ENCODE results near the gene ITGB4.
"Not testable (repeated sequence)": the region's sequence is repeated elsewhere in the genome, so short reads cannot be mapped to it uniquely, and the experiment has no call there.

The ITGB4 gene

DNA sequence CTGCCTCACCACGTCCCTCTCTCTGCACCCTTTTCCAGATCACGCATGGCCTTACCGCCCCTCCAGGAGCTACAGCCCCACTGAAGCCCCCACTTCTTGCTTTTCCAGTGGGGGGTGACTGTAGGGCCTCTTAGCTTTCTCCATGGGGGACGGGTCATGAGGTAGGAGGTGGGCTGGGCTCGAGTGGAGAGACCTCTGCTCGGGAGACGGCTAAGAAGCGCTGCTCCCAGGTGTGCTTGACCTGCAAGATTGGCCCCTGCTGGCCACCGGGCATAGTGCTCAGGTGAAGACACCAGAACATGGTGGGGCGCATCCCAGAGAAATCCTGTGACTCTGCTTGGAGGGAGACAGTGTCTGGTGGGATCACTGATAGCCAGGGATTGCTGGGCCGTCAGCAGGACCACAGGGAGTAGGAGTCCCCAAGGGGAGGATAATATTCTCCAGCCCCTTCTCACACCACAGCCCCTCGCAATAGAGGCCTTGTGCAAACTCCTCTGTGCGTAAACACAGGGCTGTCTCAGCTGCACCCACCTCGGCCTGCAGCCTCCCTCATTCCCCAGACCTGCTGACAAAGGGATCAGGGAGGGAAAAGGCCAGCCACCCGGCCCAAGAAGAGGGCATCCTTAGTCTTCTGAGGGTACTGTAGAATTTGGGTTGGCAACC lies 52.7 kb downstream of the ITGB4 start:
- DNase-seq = no peak

DNA sequence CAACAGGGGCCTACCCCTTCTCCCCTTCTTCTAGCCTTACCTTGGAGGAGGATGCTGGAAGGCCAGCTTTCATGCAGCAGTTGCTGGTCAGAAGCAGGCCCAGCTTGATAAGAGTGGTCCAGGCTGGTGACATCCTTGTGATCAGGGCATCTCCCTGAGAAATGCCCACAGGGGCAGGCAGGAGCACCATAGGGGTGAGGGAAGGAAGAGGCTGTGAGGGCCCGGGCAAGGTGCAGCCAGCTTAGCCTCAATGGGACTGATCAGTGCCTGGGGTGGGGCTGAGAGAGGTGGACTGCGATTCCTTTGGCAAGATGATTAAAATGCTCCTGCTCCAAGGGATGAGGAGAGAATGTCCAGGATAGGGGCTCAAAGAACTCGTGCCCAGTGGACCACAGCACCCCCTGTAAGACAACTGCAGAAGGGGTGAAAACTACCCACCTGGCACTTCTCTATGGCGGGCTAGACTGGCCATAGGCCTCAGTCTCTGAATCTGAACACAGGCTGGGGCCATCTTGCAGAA lies 53.3 kb downstream of the ITGB4 start:
- no peak for DNase-seq

DNA sequence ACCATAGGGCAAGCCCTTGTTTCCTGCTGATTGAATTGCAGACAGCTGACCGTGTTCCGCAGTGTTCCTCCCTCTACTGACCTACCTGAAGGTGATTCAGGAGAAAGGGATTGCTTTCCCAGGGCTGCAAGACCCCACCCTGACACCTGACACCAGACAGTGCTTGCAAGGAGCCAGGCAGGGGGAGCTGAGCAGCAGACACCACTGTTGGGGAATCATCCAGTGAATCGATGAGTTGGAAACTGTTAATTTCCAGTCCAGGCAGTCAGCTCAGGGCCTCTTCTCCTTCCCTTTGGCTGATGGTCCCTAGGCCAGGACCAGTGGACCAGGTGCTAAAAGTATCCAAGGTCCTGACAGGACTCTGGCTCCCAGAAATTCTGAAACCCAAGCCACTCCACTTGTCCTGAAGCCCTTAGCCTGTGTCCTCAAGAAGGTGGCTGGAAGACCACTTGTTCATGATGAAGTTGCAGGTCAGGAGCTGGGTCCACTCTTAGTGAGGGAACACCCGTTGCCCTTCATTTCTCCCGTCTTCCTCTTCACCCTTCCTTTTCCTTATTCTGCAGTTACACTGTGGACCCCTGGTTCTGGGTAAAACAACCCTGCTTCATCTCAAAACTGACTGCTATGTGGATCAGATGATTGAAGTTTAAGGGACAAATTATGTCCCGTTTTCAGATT lies 53.9 kb downstream of the ITGB4 start:
- DNase-seq = no peak

DNA sequence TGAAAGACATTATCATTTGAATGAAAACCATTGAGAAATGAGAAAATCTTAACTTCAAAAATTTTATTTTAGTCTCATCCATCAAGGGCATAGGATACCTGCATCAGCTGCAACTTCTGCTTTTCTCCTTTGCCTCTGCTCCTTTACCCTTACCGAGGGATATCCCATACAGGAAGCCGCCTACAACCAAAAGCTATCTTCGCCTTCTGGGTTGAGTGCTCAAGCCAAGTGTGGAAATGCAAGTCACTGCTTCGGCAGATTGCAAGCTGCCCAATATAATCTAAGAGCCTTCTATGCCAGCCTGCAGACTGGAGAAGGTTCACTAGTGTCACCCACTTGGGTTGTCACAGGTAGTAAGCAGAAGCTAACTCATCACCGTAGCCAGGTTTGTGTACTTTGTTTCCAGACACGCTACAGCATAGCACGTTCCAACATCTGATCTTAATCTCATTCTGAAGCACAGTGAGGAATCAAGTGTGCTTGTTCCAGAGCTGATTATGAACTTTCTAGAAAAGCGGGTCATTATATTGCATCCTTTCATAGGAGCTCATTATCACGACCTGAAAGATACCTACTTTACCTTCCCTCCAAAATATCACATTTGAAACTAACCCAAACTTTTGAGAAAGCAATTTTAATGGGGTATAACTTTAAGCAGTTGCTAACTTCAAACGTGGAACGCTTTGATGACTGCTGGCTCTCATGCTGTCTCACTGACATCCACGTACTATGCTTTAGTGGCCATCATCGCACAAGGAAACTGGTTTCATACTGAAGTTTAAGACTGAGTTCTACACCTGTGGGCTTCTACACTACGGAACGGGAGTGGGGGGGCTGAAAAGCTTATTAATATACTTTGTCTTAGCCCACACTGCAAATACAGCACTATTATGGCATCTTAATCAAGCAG lies 55.4 kb downstream of the ITGB4 start:
- no peak for DNase-seq

DNA sequence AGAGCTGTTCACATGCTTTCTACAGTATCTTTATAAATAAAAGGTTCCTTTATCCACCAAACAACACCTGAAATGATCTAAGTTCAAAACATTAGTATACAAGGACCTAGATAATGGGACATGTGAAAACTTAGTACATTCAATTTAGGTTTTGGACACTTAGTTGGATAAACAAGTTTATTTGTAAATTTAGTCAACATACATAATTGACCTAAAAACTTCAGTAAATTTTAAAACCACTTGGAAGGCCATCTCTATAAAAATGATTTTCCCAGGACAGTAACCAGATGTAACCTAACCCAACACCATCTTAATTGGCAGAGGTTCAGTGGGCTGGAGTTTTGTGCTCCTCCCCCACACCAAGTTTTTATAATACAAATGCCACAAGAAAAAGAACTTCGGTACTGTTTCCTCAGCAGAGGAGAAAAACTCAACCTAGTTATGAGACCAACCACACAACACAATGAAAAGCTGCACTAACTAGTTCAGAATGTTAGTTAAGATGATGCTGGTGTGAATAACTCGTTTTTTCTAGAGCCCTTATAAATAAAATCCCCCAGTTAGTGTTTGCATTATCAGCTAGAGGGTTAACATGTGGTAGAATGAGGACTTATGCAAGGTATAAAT lies 56.1 kb downstream of the ITGB4 start:
- no peak for DNase-seq

DNA sequence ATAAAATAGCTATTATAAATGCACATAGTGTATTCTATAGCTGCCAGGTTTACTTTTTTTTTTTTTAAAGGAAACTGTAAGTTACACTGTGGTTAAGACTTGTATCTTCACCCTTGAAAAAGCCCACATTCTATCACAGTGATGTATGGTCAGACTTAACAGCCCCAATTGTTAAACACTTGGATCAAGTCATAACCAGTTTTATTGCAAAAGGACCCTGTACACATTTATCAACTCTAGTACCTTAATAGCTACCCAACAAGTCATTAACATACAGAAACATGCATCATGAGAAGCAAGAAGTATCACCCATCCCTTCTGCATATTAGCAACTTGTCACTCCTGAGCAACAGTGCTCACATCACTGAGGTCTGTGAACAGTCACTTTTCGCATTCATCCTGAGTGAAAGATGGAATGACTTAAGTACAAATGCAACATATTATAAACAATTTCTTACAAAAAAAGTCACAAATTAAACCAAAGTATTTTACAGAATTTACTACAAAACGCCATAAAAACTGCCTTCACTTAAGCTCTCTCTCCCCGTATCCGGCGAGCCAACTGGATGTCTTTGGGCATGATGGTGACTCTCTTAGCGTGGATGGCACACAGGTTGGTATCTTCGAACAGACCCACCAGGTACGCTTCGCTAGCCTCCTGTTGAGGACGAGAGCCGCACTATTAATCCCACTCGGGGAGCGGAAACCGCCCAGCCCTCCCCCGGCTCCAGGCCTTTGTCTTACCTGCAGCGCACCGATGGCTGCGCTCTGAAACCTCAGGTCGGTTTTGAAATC lies 57.0 kb downstream of the ITGB4 start:
- not testable (repeated sequence) for DNase-seq

DNA sequence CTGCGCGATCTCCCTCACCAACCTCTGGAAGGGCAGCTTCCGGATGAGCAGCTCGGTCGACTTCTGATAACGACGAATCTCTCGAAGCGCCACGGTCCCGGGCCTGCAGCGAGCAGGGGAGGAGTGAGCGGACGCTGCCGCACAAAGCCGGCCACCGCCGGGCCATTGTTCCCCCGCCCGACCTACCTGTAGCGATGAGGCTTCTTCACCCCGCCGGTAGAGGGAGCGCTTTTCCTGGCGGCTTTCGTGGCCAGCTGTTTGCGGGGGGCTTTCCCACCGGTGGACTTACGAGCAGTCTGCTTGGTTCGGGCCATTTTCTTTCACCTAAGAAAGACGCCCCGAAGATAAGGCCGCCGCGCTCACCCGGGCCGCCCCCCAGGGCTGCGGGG lies 57.6 kb downstream of the ITGB4 start:
- no peak for DNase-seq

DNA sequence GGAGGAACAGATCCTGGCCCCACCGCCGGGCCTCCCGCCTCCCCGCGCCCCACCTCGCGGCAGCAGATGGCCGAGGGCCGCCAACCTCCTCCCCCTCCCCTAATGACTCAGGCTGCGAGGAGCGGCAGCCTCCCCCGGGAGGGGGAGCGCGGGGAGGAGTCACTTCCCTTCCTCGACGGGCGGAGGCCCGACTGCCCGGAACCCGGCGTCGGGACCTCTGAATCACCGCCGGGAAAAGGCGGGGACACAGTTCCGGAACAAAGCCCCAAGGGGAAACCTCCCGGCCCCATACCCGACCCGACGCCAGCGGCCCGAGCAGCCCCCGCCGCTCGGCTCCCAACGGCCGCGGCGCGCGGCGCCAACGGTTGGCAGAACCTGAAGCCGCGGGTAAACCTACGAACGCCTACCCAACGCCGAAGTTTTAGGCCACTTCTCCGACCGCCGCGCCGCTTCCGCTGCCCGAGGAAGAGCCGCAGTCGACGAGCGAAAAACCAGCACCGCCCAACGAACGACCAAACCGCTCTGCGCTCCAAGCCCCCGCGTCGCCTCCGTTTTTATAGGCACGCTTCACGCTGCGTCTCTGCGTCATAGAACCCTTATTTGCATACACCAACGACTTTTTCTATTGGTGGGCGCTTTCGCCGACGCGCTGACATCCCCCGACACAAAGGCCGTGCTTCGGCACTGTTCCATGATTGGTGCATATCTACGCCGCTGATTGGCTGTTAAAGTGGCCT lies 58.2 kb downstream of the ITGB4 start:
- peak; percentile 83 for DNase-seq

DNA sequence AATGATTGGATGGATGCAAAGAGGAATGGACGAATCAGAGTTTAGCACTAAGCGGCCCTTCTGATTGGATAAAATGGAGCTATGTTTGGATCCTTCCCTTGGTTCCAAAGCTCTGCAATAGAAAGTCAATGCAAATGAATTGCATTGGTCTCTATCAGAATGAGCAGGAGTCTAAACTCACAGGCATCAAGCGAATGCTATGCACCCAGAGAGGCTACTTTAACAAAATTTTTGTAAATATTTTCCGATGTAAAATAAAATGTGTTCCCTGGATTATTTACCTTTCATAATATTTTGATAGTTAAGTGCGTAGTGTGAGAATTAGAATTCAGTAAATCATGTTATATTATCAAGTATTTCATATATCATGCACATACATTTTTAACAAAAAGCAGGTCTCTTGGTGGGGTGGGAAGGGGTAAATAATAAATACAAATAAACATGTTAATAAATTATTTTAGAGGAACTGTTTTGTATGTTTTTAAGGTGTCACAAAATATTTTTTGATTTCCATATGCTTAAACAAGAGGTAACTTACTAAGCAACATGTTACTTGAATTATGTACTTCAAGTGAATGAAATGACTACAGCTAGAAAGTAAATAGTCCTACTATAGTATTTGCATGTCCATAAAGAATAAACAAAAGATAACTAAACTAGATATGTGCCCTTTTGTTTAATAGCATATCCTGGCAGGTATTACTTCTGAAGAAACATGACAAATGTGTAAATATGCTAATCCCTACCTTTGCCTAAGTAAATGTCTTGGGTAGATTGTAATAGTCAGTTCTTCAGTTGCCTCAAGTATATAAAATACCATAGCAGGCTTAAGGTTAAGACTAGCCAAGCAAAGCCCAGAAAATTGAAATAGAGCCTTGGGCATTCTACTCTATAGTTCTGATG lies 59.0 kb downstream of the ITGB4 start:
- DNase-seq = no peak

DNA sequence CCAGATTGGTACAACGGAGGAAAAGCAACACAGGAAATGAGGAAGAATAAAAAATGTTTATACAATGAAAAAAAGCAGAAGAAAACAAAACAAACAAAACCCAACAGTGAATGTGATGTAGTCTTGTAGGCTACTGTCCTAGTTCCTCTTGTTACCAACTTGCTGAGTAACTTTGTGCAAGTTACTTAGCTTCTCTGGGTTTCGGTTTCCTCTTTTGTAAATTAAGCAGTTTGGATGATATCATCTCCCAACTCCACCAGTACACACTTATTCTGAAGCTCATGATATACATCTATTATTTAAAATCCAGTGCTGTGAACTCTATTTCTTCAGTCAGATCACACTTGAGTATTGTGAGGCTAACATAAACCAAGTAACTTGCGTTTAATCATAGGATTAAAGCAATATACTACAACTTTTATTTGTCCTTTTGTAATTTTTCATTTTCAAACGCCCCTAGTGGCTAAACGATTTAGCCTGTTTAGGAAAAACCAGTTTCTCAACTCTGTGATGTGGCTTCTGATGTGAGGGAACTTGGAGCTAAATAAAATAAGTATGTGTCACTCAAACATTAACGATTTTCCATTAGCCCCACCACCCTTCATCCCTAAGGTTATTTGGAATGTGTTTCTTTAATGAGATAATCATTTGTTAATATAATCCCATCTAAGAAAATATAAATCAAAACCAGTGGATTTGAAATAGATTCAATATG lies 62.0 kb downstream of the ITGB4 start:
- DNase-seq = no peak

DNA sequence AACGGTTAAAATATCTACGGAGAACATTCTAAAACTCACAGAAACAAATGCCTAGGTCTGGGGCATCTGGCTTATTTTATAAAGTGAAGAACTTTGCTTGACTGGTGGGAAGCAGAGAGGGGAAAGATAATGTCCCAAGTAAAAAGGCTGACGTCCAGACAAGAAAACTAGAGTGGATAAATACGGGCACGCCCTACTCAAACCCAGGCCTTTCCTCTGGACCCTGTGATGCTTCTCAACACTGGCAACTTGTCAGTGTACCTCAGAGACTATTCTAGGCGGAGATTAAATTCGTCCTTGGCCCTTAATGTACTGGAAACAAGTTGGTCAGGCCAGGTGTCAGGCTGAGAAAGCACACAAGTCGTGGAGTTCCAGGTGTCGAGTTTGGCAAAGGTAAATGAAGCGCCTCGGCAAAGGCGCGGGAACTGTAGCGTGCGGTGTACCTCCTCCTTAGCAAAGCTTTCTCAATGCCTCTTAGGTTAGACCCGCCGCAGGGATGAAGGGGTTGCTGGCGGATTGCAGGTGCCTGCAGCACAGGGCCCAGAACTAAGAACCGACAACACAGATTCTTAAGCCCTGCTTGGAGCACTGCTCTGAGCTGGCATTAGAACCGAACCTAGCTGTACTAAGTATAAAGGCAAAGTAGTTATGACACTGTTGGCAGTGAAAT lies 62.7 kb downstream of the ITGB4 start:
- DNase-seq = no peak

DNA sequence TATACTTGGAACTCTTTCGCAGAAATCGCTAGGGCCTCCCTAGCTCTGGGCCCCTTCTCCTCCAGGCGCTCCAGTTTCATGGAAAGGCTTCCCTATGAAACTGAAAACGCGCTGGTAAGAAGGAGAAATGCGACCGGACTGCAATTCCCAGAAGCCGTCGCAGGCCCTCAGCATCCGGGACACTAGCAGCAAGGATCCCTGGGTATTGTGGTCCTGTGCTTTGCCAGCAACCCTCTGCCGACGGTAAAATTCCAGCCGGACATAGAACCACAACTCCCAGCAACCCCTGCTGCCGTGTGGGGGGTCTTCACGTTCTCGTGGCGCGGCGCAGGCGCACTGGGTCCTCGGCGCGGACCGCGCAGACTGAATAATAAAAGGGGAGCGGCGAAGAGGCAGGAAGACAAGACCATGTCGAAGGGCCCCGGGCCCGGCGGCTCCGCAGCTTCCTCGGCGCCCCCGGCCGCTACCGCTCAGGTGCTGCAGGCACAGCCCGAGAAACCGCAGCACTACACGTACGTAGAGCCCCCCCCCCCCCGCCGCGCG lies 63.3 kb downstream of the ITGB4 start, which contains the start of gene UNK:
UNK (plus strand) TSS at position 334 of the 543 bp plus-strand sequence; CDS start at position 409, 75 bp downstream.
- DNase-seq = peak; percentile 63

DNA sequence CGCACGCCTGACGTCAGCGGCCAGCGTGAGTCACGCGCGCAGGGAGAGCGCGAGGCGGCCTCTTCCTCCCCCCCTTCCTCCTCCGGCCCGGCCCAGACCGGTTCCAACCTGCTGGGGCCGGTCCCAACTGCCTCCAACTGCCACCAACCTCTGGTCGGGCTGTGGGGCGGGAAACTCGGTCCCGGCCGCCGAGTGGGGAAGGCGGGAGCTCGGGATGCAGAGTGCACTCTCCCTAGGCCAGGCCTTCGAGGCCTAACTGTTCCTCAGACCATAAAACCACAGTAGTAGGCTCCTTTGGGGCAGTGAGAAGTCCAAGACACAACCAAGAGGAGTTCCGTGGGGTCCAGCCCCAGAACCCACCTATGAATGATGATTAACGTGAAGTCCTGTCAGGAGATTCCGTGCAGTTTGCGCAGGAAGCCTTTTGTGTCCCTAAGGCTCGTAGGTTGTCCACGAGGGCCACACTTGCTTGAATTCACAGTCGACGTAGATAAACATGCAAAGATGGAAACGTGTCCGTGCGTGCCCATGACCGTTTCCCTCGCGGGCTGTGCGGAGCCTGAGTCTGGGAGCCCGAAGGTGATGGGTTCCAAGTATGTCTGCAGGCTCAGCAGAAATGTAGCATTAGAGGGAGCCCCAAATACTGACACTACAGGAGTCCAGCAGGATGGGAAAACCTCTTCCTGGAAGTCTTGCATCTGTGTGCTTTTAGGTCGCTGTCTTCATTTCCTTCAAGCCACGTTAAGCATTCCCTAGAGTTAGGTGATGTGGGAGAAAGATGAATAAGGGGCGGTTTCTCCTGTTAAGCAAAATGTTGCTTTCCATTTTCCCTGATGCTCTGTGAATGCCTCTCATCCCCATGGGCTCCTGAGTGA lies 64.0 kb downstream of the ITGB4 start:
- no peak for DNase-seq

DNA sequence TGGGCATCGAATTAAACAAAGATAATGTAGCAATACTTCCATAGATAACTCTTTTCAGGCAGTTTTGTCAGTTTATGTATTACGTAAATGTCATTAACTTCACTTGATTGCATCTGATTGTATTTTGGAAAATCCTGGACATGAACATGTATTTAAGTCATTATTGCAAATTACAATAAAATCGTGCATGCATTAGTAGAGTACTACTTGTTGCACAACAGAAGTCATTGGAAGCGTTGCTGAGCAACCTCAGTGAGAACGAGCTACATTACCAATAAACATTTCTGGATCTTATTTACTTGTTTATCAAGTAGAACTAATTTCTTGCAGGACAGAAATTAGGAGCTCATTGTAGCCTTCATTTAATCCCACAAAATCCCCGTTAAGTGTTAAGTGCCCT lies 70.0 kb downstream of the ITGB4 start:
- no peak for DNase-seq

DNA sequence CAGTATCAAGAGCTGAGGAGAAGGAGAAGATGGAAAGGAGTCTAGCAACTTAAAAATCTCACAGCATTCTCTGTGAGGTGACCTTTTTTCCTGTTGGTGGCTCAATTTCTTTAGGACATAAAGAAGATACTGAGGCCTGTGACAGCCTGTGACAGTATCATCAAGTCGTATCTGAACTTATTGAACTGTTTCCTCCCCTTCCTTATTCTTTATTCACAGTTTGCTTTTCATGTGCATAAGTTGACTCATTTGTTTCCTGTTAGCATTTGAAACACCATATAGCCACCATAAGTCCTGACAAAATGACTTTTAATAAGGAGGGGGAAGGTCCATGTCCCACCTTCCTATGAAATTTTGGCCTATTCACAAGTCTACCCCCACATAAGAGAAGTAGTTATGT lies 72.2 kb downstream of the ITGB4 start:
- DNase-seq = no peak

DNA sequence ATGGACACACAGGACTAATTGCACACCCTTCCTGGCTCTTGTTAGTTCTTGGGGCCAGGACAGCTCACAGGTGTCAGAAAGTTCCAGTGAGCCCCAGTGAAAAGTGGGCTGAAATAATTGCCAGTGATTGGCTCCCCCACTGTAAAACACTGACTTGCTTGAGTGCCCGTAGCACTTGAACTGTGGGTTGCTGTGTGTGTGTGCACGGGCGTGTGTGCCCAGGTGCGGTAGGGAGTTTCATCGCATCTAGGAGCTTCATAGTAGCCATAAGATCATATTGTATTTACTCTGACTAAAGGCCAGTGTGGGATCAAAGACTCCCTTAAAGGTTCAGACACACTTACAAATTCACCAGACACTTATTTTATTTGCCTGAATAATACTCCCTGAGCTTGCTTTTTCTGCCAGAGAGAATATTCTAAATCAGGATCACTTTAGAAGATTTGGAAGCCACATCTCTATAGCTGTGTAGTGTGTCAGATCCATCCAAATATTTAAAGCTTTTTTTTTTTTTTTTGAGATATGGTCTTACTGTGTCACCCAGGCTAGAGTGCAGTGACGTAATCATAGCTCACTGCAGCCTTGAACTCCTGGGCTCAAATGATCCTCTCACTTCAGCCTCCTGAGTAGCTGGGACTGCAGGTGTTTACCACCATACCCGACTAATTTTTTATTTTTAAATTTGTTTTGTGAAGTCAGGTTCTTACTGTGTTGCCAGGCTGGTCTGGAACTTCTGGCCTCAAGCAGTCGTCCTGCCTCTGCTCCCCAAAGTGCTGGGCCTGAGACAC lies 74.8 kb downstream of the ITGB4 start:
- DNase-seq = no peak

DNA sequence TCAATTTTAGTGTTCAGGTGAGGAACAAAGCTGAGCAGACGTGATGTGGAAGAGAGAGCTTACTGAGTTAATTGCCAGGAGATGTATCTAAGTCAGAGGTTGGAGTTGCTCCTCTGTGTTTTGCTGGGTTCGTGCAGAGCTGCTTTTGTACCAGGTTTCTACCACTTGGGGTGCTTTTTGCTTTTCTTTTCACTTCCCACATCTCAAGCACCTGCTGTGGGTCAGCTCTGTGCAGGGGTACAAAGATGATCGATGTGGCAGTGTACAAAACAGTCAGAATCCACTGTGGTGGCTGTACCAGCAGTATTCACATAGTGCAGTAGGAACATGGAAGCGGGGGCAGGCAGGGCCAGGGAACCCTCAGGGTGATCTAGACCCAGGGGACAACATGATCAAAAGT lies 78.1 kb downstream of the ITGB4 start:
- no peak for DNase-seq

All from 8988T (cell line).